GM21515 (cell line): ENCODE measurements around the gene TPGS2.
"Not testable (repeated sequence)": the region's sequence is repeated elsewhere in the genome, so short reads cannot be mapped to it uniquely, and the experiment has no call there.

Source experiments
- ATAC-seq: cut with Tn5 transposase; IDR thresholded peaks from one replicate; pipeline ENCODE4 v1.9.1; 2021; ENCODE audit not compliant: unreplicated experiment

Gene TPGS2

DNA sequence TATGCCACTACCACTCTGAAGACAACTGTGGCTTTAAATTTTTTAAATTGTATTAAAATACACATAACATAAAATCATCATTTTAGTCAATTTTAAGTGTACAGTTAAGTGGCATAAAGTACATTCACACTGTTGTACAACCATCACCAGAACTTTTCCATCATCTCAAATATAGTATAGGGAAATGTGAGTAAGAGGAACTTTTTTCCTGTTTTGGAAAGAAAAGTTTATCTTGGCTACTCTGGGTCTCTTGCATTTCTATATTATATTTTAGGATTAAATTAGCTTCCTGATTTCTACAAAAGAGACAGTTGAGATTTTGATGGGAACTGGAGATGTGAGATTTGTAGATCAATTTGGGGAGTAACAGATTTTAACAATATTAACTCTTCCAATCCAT, 3.3 kb downstream of the TPGS2 start:
- ATAC-seq, result no peak

DNA sequence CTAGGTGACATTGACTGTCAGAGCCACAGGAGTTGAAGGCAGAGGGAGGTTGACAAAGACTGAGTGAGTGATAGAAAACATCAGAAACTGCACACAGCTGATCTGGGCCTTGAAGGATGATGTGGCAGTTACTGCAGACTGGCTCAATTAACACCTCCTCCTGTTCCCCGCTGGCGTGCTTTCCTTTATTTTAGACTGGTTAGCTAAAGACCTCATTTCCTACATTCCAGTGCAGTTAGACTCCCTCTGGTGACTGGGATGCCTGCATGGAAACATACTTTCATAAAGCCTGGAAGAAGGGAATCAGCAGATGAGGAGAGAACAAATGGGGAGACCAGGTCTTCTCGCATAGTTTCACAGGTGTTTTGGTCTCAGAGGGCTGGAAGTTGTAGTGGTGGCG, 7.1 kb downstream of the TPGS2 start:
- no peak for ATAC-seq

DNA sequence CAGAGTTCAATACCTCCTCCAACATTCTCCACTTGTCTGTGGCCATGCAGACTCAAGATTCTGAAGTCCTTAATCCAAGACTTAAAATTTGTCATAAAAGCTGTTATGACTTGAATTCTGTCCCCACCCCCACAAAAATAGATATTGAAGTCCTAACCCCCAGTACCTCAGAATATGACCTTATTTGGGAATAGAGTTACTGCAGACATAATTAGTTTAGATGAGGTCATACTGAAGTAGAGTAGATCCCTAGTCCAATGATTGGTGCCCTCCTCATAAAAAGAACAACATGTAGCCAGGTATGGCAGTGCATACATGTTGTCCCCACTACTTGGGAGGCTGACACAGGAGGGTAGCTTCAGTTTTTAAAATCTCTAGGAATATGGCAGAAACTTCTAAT, 9.2 kb downstream of the TPGS2 start:
- ATAC-seq, result no peak

DNA sequence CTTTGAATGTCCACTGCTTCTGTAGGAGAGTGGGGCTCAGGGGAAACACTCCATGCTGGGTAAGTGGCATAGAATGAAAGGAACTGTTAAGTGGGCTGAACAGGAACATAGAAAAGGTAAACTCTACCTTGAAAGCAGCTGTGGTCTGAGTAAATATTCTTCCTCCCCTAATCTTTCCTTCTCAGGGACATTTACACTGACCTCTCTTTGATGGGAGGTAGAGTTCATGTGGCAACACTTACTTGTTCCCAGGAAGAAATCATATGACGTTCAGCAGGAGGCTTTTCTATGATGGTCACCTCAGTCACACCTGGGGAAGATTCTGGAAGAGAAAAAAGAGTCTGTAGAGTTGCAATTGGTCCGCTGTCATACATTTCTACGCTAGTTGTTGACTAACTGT, 10.2 kb downstream of the TPGS2 start:
- ATAC-seq, result no peak

DNA sequence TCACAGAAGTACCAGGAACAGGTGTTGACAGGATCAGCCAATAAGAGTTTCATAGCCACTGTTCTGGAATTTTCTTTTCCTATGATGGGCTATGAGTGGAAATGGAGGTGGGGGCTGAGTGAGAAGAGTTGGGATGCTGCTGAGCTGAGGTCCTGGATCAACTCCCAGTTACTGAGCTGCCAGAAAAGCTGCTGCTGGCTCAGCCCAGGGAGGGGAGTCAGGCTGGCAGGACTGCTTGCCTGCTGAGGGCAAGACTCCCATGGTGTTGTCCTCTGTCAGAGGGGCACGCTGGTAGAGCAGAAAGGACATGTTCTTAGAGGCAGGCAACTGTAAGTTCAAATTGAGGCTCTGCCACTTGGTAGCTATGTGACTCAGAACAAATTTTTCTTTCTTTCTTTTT, 11.8 kb downstream of the TPGS2 start:
- no peak for ATAC-seq

DNA sequence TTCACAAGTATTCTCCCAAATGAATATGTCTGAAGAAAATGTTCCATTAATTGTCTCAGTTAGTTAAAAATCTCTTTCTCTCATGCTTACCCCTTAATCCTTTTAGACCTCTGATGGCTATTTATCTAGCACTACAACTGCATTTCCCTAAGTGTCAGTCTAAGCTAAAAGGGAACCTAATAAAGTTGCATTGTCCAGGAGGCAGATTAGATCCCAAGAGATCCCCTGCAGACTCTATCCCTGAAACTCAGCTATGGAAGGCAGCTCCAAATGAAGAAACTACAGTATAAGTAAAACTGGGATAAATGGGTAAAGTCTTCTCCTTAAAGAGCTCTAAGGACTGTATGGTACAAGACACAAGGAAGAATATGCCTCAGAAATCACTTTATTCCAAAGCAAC, 12.7 kb downstream of the TPGS2 start:
- not testable (repeated sequence) for ATAC-seq

DNA sequence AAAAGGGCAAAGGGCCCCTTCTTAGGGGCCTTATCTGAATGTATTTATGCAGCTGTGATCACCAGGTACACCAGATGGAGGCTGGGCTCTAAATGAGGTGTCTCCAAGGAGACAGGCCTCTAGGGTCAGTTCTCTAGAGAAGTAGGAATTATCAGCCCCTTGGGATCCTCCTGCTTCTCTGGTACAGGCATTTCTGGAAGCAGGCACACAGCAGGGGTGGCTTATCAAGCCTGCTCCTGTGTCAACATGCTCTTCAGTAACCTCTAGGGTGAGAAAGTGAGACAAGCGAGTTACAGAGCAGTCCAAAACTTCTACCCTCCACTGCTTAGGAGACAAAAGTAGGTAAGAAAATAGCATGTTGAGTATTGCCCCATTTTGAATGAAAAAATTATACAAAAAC, 13.8 kb downstream of the TPGS2 start:
- ATAC-seq, result no peak

DNA sequence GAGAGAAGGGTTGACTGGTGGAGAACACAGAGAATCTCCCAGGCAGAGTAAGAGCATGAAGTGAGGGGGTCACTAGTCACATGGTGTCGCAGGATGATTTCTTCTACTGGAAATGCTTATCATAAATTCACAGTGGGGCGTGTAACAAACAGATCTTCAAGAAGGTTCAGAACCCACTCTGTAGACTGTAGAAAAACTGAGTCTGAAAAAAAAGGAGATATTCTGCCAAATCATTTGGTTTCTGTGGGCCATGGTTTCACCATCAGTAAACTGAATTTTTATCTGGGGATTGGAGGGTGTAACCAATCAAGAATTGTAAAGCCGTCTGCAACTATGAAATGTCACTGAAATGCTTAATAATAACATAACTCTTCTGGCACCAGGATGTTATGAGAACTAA, 15.0 kb downstream of the TPGS2 start:
- ATAC-seq, result no peak

DNA sequence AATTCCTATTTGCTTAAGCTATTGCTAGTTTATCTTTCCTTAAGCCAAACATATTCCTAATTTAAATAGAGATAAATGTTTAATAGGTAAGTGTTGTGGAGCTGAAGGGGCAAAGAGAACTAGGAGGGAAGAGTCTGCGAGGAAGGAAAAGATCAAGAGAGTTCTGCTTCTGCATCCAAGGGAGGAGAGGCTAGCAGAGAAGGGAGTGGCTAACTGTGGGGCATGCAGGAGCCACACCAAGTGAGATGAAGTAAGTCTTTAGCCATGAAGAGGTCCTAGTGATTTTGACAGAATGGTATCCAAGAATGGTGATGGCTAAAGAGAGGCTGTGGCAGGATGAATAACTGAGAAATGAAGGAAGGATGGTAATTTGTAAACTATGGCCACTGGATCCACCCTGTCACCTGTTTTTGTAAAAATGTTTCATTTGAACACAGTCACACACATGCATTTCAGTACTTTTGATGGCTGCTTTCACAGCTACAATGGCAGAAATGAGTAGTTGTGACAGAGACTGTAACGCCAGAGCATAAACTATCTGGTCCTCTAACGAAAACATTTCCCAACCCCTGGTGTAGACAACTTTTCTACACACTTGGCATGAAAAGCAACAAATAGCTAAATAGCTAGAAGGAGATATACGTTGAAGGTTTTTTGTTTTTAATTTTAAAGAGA, 15.6 kb downstream of the TPGS2 start:
- ATAC-seq, result no peak

DNA sequence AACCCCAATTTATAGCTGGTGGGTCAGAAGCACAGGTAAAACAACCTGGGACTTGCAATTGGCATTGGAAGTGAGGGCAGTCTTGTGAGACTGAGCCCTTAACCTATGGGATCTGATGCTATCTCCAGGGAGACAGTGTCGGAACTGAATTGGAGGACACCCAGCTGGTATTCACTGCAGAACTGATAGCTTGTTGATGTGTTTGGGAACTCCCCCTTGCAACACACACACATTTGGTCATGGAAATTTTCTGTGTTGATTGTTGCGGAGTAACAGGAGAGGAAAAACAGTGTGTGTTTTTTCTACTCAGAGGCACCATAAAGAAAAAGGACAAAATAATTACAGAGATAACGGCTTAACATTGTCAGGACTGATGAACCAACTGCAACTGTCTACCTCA, 16.1 kb downstream of the TPGS2 start:
- ATAC-seq, result no peak

DNA sequence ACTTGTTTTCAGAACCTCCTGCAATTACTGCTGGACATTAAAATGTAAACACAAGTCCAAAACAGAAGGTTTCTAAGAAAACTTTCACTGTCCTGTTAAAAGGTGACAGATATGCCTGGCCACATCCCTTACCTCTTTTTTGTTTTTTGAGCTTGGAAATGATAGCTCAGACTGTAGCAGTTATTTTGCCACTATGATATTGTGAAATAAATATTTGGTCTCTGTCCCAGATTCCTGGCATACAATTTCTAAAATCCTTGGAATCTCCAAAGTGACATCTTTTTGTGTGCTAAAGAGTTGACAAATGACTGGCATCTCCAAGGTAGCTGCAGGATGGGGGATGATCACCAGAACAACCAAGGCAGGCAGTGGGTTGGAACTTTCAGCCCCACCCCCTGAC, 16.8 kb downstream of the TPGS2 start:
- no peak for ATAC-seq

DNA sequence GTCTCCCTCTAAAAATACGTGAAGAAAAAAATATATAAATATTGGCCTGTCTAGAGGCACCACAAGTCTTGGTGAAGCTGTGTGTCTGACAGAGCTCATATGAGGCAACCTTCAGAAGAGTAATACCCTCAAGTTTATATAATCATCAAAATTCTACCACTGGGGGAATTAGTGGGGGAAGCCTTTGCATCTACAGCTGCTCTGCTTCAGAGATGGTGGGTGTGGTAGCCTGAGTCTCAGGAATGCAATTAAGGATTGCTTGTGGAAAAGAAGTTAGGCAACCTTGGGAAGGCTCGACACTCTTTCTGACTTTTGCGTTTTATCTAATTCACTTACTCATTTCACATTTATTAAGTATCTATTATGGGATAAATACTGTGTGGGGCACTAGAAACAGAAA, 17.4 kb downstream of the TPGS2 start:
- no peak for ATAC-seq

DNA sequence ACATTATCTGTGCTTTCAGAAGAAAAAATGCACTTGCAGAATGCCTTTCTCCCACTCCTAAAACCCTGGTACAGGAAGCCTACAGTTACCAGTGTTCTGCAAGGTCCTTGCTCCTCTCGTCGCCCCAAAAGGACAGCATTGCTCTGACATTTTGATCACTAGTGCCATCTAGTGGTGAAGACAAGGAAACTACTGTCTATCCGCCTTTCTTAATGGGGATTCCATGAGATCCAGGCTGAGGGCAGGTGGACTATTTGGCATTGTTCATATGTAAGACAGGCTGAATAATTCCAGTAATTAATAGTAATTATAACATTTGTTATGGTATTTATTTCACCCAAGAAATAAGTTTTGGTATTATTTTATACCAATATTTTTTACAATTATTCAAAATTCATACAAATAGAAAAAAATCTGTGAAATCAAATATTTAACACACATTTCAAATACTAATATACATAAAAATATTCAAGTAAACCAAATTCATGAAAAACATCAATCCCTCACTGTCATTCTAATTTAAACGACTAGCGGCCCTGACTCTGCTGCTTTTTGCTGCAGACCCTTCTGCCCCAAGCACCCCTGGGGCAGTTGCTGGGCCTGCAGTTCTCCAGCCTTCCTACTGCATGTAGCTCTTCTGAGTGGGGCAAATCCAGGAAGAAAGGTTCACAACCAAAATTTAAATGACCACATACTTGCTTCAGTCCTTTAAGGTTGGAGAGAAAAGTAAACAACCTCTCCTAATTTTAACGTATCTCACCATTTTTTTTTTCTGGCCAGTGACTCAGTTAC, 19.0 kb downstream of the TPGS2 start:
- peak; percentile 97 for ATAC-seq

DNA sequence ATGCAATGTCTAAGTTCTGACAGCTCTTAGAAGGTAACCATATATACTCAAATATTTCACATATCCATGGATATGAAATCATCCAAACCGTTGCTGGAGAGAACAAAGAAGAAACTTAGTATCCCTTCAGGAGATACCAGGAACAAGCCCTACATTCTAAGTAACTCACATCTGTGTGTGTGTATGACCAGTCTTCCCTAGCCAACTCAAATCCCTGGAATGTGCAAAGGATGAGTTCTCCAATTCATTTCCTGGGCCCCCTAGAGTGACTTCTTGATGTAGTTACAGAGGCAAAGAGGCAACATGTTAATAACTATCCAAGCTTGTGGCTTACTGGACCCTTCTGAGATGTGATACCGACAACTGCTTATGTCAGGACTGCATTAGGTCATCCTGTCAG, 20.1 kb downstream of the TPGS2 start:
- no peak for ATAC-seq

DNA sequence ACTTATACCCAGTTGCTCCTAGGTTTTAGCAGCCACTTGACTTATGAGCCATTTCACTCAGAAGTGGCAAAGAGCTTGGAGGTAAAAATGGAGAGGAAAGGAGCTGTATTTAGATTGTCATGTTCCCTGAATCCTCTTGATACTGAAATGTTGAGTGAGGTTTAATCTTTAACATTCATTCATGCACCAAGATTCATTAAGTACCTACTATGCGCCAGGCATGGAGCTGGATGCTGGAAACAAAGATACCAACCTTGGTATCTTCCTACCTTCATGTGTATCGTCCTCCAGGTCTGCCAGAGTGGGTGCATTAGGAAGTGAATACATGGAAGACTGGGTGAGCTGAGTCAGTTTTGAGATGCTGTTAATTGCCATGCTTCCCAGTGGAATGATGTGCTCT, 23.7 kb downstream of the TPGS2 start:
- ATAC-seq, result no peak

DNA sequence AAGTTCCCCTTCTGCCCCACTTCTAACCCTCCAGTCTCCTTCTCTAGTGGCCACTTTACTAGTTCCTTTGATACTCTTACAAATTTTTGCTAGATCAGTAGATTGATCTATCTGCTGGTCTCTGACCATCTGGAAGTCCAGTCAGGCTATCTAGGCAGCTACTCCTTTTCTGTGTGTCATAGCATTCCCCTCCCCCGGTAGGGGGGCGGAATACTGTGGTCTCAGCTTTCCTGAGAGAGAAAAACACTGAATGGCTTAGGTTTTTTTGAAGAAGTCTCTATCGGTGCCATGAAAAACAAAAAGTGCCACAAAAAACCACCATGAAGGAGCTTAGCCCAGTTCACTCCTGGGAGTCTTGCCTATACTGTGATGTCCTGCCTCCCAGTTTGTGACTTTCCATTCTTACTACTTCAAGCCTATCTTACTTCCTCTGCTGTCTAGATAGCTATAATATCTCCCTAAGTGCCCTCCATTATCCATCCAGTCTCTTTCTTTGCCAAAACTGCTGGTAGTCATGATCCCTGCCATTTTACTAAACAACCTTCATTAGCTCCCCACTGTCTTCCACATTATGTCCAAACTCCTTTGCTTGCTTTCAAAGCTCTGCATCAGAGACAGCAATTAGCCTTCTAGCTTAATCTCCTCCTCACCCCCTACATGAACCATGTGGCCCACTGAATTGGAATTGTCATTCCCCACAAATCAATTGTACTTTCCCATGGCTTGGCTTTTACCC, 29.9 kb downstream of the TPGS2 start:
- no peak for ATAC-seq

DNA sequence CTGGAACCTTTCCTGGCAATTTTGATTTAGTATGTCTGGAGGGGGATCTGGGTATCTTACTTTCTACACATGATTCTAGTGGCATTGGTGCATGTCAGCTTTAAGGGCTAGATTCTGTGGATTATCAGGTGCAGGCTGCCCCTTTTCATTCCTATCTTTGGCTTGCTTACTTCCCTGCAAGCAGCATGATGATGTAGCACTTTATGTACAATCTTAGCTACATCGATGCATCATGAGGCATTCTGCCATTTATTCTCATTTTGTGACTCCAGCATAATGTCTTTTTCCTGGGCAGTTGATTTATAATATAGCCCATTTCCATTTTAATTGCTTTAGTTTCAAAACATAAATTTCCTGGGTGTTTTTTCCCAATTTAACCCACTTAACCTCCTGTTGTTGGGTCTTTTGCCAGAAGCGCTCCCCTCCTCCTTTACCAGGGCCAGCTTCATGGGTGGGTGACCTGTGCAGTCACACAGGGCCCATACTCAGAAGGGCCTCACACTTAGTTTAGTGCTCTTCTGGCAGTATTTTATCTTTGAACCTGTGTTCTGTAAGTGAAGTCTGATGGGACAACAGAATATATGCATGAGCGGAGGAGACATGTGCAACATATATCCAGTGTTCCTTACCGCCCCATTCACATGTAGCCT, 36.0 kb downstream of the TPGS2 start:
- no peak for ATAC-seq

DNA sequence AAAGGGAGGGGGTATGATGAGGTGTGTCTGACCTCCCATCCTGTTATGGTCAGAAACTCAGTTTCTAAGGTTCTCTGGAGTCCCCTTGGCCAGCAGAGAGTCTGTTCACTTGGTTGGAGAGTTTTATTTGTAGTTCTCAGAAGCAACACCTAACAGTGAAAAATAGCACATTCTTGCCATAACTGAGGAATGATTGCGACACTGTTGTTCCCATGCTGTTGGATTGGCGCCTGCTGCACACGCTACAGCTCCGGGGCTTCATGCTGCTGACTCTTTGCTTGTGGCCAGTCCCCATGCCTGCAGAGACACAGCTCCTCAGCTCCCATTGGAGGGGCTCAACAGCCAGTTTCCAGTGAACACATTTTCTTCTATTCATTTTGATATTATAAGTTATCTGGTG, 42.1 kb downstream of the TPGS2 start:
- no peak for ATAC-seq

DNA sequence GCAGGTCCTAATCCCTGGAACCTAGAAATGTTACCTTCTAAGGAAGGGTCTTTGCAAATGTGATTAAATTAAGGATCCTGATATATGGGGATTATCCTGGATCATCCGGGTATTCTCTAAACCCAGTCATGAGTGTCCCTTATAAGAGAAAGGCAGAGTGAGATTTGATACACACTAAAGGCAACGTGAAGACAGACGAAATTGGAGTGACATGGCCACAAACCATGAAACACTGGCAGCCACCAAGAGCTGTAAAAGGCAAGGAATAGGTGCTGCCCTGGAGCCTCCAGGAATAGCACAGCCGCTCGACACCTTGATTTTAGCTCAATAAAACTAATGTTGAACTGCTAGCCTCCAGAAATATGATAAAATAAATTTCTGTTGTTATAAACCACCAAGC, 45.0 kb downstream of the TPGS2 start:
- ATAC-seq, result no peak

DNA sequence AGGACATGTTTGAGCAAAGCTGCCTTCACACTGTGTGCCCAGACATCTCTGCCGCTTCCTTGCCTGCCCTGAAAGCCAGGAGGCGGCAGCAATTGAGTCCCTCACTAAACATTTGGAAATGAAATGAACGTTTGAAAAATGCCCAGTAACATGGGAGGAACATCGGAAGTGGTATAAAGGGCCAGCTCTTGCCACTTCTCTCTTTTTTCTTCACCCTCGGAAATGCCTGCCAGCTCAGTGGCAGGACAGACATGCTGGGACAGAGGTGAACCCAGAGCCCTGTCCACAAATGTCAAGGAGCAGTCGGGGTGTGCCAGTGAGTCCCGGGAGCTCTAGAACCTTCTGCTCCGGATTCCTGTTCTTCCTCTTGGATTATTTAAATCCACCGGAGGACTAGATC, 46.1 kb downstream of the TPGS2 start:
- no peak for ATAC-seq

DNA sequence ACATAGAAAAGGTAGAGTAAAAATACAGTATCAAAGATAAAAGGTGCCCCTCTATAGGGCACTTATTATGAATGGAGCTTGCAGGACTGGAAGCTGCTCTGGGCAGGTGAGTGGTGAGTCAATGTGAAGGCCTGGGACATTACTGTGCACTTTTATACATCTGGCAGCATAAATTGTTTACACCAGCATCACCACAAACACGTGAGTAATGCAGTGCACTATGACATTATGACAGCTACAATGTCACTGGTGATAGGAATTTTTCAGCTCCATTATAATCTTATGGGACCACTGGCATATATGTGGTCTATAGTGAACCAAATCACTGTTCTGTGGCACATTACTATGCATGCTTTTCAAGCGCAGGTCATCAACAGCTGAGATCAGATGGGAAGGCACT, 48.1 kb downstream of the TPGS2 start:
- ATAC-seq, result no peak

DNA sequence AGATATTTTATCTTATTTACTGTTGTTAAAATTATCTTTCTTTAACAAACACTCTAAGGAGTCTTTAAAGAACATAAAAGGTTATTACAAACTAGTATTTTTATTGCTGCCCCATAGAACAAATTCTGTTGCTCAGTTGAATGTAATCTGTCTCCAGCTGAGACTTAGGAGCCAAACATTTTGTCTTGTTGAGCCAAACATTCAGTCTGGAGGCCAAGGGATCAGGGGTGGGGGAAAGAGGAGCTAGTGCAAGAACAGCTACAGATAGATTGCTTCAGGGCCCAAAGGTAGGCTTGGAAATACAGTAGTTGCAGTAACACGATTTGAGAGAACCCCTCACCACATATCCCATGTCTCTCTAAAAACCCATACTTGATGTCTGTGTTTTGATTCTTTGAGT, 51.2 kb downstream of the TPGS2 start:
- ATAC-seq, result no peak
